Measurements from ENCODE around the gene B4GALNT3. TPM values are rescaled to one million over a fixed set of nuclear protein-coding genes. Genes with fewer than 3 reads are reported as not detected.

The B4GALNT3 gene
- total and polyA plus RNA-seq, 2 experiments from 2014 or later: 2.8 to 15.8 TPM

DNA sequence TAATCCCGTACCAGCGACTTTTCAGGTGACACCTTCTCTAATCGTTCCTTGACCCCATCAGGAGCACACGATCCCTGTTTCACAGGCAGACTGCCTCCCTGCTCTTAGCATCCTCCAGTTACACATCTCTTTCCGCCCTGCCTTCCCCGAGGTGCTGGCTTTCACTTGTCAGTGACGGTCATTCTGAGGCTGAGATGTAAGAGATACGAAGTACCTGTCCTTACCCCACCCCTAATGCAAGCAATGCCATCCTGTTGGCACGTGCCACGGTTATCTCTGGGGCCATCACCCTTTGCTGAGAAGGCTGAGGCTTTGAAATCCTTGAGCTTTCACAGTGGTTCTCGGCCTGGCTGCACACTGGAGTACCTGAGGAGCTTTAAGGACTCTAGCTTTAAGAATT lies 24.4 kb downstream of the B4GALNT3 start:
- H3K4me3 Mint-ChIP-seq: no peak overlapping the region
- Histone ChIP-seq H3K27ac (ENCODE audit: low read depth) (no peak overlapping the region), H4K20me1 (replicated peaks; ENCODE audit: insufficient read depth) (peaks cover 7% of the 10 kb centered on the region; the same call in 1 of the 2 replicates), H3K4me2 (no peak overlapping the region), H3F3A (replicated peaks; ENCODE audit: low read depth) (no peaks in the 10 kb centered on the region), H3K27me3 (ENCODE audit: insufficient read depth) (no peaks in the 10 kb centered on the region), H2AFZ (no peak overlapping the region), H3K4me3 (no peak overlapping the region), H3K36me3 (ENCODE audit: insufficient read depth) (no peaks in the 10 kb centered on the region), H3K4me1 (ENCODE audit: insufficient read depth) (no peaks in the 10 kb centered on the region), H3K79me2 (replicated peaks; ENCODE audit: insufficient read depth) (no peaks in the 10 kb centered on the region), H3K9me2 (ENCODE audit: insufficient read depth) (no peaks in the 10 kb centered on the region)
- DNase-seq (ENCODE audit: low spot score) (no peak), ATAC-seq (no peak)
- peaks cover 18% of the 10 kb centered on the region; the same call in 2 of the 3 replicates for H3K9me3 Mint-ChIP-seq
- H3K27me3 Mint-ChIP-seq (ENCODE audit: insufficient read depth, low read depth, poor library complexity): peaks cover 3% of the 10 kb centered on the region
- no peak for TF ChIP-seq STAT1 (IDR thresholded peaks at IDR 0.05; ENCODE audit: unreplicated experiment)
- TF ChIP-seq, protein P1, sequence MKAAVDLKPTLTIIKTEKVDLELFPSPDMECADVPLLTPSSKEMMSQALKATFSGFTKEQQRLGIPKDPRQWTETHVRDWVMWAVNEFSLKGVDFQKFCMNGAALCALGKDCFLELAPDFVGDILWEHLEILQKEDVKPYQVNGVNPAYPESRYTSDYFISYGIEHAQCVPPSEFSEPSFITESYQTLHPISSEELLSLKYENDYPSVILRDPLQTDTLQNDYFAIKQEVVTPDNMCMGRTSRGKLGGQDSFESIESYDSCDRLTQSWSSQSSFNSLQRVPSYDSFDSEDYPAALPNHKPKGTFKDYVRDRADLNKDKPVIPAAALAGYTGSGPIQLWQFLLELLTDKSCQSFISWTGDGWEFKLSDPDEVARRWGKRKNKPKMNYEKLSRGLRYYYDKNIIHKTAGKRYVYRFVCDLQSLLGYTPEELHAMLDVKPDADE (IDR thresholded peaks at IDR 0.05): no peak
- no peak for TF ChIP-seq CTCF (conservative IDR thresholded peaks at IDR 0.05; ENCODE audit: low read depth in 2 of 2)
- no peak for TF ChIP-seq EZH2 (IDR thresholded peaks at IDR 0.05; ENCODE audit: low read depth, unreplicated experiment)
- TF ChIP-seq REST (IDR thresholded peaks at IDR 0.05; ENCODE audit: unreplicated experiment): no peak
- TF ChIP-seq, protein P2, sequence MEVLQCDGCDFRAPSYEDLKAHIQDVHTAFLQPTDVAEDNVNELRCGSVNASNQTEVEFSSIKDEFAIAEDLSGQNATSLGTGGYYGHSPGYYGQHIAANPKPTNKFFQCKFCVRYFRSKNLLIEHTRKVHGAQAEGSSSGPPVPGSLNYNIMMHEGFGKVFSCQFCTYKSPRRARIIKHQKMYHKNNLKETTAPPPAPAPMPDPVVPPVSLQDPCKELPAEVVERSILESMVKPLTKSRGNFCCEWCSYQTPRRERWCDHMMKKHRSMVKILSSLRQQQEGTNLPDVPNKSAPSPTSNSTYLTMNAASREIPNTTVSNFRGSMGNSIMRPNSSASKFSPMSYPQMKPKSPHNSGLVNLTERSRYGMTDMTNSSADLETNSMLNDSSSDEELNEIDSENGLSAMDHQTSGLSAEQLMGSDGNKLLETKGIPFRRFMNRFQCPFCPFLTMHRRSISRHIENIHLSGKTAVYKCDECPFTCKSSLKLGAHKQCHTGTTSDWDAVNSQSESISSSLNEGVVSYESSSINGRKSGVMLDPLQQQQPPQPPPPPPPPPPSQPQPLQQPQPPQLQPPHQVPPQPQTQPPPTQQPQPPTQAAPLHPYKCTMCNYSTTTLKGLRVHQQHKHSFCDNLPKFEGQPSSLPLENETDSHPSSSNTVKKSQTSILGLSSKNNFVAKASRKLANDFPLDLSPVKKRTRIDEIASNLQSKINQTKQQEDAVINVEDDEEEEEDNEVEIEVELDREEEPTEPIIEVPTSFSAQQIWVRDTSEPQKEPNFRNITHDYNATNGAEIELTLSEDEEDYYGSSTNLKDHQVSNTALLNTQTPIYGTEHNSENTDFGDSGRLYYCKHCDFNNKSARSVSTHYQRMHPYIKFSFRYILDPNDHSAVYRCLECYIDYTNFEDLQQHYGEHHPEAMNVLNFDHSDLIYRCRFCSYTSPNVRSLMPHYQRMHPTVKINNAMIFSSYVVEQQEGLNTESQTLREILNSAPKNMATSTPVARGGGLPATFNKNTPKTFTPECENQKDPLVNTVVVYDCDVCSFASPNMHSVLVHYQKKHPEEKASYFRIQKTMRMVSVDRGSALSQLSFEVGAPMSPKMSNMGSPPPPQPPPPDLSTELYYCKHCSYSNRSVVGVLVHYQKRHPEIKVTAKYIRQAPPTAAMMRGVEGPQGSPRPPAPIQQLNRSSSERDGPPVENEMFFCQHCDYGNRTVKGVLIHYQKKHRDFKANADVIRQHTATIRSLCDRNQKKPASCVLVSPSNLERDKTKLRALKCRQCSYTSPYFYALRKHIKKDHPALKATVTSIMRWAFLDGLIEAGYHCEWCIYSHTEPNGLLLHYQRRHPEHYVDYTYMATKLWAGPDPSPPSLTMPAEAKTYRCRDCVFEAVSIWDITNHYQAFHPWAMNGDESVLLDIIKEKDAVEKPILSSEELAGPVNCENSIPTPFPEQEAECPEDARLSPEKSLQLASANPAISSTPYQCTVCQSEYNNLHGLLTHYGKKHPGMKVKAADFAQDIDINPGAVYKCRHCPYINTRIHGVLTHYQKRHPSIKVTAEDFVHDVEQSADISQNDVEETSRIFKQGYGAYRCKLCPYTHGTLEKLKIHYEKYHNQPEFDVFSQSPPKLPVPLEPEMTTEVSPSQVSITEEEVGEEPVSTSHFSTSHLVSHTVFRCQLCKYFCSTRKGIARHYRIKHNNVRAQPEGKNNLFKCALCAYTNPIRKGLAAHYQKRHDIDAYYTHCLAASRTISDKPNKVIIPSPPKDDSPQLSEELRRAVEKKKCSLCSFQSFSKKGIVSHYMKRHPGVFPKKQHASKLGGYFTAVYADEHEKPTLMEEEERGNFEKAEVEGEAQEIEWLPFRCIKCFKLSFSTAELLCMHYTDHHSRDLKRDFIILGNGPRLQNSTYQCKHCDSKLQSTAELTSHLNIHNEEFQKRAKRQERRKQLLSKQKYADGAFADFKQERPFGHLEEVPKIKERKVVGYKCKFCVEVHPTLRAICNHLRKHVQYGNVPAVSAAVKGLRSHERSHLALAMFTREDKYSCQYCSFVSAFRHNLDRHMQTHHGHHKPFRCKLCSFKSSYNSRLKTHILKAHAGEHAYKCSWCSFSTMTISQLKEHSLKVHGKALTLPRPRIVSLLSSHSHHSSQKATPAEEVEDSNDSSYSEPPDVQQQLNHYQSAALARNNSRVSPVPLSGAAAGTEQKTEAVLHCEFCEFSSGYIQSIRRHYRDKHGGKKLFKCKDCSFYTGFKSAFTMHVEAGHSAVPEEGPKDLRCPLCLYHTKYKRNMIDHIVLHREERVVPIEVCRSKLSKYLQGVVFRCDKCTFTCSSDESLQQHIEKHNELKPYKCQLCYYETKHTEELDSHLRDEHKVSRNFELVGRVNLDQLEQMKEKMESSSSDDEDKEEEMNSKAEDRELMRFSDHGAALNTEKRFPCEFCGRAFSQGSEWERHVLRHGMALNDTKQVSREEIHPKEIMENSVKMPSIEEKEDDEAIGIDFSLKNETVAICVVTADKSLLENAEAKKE (CRISPR knock-in tag; IDR thresholded peaks at IDR 0.05): no peak
- TF ChIP-seq EZH2phosphoT487 (IDR thresholded peaks at IDR 0.05; ENCODE audit: unreplicated experiment): no peak
- TF ChIP-seq POLR2AphosphoS5 (IDR thresholded peaks at IDR 0.05; ENCODE audit: low read depth): no peak
- TF ChIP-seq NANOG (IDR thresholded peaks at IDR 0.05; ENCODE audit: borderline replicate concordance): no peak
- no peak for TF ChIP-seq CREB1 (CRISPR knock-in tag; IDR thresholded peaks at IDR 0.05; ENCODE audit: low read depth)
- no peak for TF ChIP-seq ZNF114 (CRISPR knock-in tag; IDR thresholded peaks at IDR 0.05)
- TF ChIP-seq JUNB (IDR thresholded peaks at IDR 0.05; ENCODE audit: unreplicated experiment): no peak
- TF ChIP-seq ZNF331 (CRISPR knock-in tag; IDR thresholded peaks at IDR 0.05; ENCODE audit: low read depth): no peak
- no peak overlapping the region for H3K27ac Mint-ChIP-seq
- H3K4me1 Mint-ChIP-seq: no peaks in the 10 kb centered on the region
- H3K36me3 Mint-ChIP-seq (ENCODE audit: low read depth): no peaks in the 10 kb centered on the region; the same call in 2 of the 3 replicates
